Endodermal cell (in vitro differentiated cells): ENCODE measurements around the gene GPLD1. TPM values are rescaled to one million over a fixed set of nuclear protein-coding genes. Genes with fewer than 3 reads are reported as not detected.

Experiments used
- DNase-seq: peaks from one replicate; pipeline ENCODE4 v3.0.0-alpha.2; 2017
- H3K27ac ChIP-seq: 2 replicates; pipeline ENCODE4 v1.5.1; 2013; ENCODE audit warnings: mild to moderate bottlenecking, low read depth, low read length, moderate library complexity
- H3K27me3 ChIP-seq: 2 replicates; pipeline ENCODE4 v1.6.1; 2013; ENCODE audit warnings: mild to moderate bottlenecking, low read length, moderate library complexity; ENCODE audit not compliant: insufficient read depth, control insufficient read depth, poor library complexity, severe bottlenecking
- H3K36me3 ChIP-seq: 2 replicates; pipeline ENCODE4 v1.7.0; 2013; ENCODE audit warnings: mild to moderate bottlenecking, low read length, moderate library complexity; ENCODE audit not compliant: control insufficient read depth, insufficient read depth
- H3K4me1 ChIP-seq: one replicate; pipeline ENCODE4 v1.7.0; 2013; ENCODE audit warnings: low read length; ENCODE audit not compliant: control insufficient read depth, insufficient read depth
- H3K4me3 ChIP-seq: 2 replicates; pipeline ENCODE4 v1.5.1; 2013; ENCODE audit warnings: mild to moderate bottlenecking, low read length, moderate library complexity
- H3K9ac ChIP-seq: 2 replicates; pipeline ENCODE4 v1.6.1; 2013; ENCODE audit warnings: mild to moderate bottlenecking, low read length, moderate library complexity; ENCODE audit not compliant: poor library complexity, severe bottlenecking; ENCODE audit errors: extremely low read depth
- H3K9me3 ChIP-seq: 2 replicates; pipeline ENCODE4 v1.6.1; 2013; ENCODE audit warnings: mild to moderate bottlenecking, low read length, moderate library complexity; ENCODE audit not compliant: control insufficient read depth
- H3K27ac Mint-ChIP-seq: 2 replicates; pipeline ENCODE4 v1.8.0; 2020; ENCODE audit warnings: mixed read lengths
- H3K27me3 Mint-ChIP-seq: 2 replicates; pipeline ENCODE4 v1.8.0; 2021; ENCODE audit warnings: mild to moderate bottlenecking, mixed read lengths; ENCODE audit not compliant: insufficient read depth
- H3K36me3 Mint-ChIP-seq: 2 replicates; pipeline ENCODE4 v1.8.0; 2020; ENCODE audit warnings: low read depth, mixed read lengths
- H3K4me1 Mint-ChIP-seq: 2 replicates; pipeline ENCODE4 v1.8.0; 2020; ENCODE audit warnings: mixed read lengths
- H3K4me3 Mint-ChIP-seq: 2 replicates; pipeline ENCODE4 v1.8.0; 2020; ENCODE audit warnings: mild to moderate bottlenecking, moderate library complexity, mixed read lengths
- H3K9me3 Mint-ChIP-seq: 2 replicates; pipeline ENCODE4 v1.8.0; 2020; ENCODE audit warnings: mild to moderate bottlenecking, mixed read lengths
- WGBS, 2 experiments: methylation state at CpG; one replicate each; pipeline versions ENCODE4 v1.1.5 to v1.1.7; 2013; ENCODE audit warnings: missing lambda C conversion rate in 2 of 2, mixed read lengths in 1 of 2; ENCODE audit not compliant: insufficient coverage in 1 of 2, insufficient read length in 1 of 2; 5-methylcytosine and 5-hydroxymethylcytosine counted together
- total RNA-seq, 2 donors: library from RNA; stranded (reverse); fragmentation: NEBNext Ultra II Directional in 1 of 2; extraction: Animal tissue kit (Norgen Biotek cat#: 25700) in 1 of 2; gene quantifications; 2 replicates in 1 of 2; 3 replicates in 1 of 2; pipeline ENCODE4 v1.2.1, GENCODE V29; 2021
- TF ChIP-seq, protein P1 (sequence below): fragments of 200-600 bp; sonication (generic); conservative IDR thresholded peaks from 2 replicates; pipeline ENCODE4 v1.5.0; 2021; ENCODE audit warnings: antibody characterized with exemption, mild to moderate bottlenecking

GPLD1 gene
- total RNA-seq, 2 donors from 2014 or later: 5.3 to 7.5 TPM

DNA sequence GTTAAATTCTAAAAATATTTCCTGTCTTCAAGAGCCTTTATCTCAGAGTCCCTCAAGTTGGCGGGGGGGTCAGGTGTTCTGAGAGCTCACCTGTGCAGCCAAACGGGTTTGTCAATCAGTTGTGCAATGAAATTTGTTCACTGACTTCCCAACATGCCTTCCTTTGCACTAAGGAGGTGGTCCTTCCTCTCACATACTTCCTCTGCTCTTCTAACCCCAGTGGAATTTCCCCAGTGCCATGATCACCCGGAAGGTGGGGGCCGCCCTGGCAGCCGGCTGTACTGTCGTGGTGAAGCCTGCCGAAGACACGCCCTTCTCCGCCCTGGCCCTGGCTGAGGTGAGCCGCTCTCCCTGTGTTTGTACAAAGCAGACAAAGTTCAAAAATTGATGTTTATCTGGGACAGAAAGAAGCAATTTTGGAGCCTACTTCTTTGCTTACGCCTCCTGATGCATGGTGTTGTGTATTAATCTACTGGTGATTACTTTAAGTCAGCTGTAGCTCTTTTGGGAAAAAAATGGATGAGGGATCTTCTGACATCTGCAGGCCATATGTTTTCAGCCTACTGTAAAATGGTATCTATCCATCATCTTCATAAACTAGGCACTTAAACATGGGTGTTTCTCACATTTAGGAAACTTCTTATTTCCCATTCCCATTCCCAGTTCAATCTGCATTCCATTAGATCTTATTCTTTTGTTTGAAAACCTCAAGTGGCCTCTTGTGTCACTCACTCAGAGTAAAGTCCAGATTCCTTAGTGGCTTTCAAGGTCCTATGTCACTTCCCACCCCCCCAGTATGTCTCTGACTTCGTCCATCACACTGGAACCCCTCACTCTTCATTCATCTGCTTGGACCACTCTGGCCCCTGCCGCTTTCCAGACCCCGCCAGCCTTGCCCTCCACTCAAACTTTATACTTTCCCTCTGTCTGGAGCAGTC lies 15.5 kb upstream of the GPLD1 start:
- 94 to 96% methylated on average over 13 to 14 of the region's 14 CpGs for WGBS, 2 experiments
- Mint-ChIP-seq H3K27me3 (peaks cover 3% of the 10 kb centered on the region), H3K4me3 (no peak overlapping the region)

DNA sequence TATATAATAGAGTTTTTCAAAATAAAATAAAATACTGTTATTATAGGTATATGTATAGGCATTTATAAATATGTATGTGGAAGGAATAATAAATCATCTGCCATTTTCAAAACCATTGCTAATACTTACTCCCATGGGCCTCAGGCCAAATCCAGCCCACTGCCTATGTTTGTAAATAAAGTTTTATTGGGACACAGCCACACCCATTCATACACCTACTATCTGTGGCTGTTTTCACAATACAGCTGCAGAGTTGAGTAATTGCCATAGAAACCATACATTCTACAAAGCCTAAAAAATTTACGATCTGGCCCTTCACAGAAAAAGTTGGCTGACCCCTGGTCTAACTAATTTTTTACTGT lies 14.9 kb upstream of the GPLD1 start:
- Mint-ChIP-seq H3K9me3 (peaks cover 13% of the 10 kb centered on the region), H3K27me3 (no peaks in the 10 kb centered on the region), H3K4me3 (no peak overlapping the region), H3K36me3 (peaks cover 19% of the 10 kb centered on the region), H3K27ac (no peak overlapping the region), H3K4me1 (peaks cover 6% of the 10 kb centered on the region)
- no peak for DNase-seq
- Histone ChIP-seq H3K27ac (no peak overlapping the region), H3K27me3 (no peaks in the 10 kb centered on the region), H3K36me3 (peaks cover 6% of the 10 kb centered on the region), H3K9ac (no peak overlapping the region), H3K4me1 (no peaks in the 10 kb centered on the region), H3K9me3 (no peaks in the 10 kb centered on the region), H3K4me3 (no peak overlapping the region)
- TF ChIP-seq, protein P1, sequence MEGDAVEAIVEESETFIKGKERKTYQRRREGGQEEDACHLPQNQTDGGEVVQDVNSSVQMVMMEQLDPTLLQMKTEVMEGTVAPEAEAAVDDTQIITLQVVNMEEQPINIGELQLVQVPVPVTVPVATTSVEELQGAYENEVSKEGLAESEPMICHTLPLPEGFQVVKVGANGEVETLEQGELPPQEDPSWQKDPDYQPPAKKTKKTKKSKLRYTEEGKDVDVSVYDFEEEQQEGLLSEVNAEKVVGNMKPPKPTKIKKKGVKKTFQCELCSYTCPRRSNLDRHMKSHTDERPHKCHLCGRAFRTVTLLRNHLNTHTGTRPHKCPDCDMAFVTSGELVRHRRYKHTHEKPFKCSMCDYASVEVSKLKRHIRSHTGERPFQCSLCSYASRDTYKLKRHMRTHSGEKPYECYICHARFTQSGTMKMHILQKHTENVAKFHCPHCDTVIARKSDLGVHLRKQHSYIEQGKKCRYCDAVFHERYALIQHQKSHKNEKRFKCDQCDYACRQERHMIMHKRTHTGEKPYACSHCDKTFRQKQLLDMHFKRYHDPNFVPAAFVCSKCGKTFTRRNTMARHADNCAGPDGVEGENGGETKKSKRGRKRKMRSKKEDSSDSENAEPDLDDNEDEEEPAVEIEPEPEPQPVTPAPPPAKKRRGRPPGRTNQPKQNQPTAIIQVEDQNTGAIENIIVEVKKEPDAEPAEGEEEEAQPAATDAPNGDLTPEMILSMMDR: no peak
- 100% methylated on average over 1 of the region's 1 CpG for WGBS, 2 experiments

More for the DNA sequence above, 15.5 kb upstream of the GPLD1 start:
- H3K36me3 Mint-ChIP-seq: peaks cover 19% of the 10 kb centered on the region
- no peak overlapping the region for H3K4me3 ChIP-seq
- H3K9ac ChIP-seq: no peak overlapping the region
- no peak for DNase-seq
- peaks cover 6% of the 10 kb centered on the region for H3K36me3 ChIP-seq
- peaks cover 6% of the 10 kb centered on the region for H3K4me1 Mint-ChIP-seq
- H3K27ac Mint-ChIP-seq: no peak overlapping the region
- no peak overlapping the region for H3K27ac ChIP-seq
- no peaks in the 10 kb centered on the region for H3K27me3 ChIP-seq
- peaks cover 13% of the 10 kb centered on the region for H3K9me3 Mint-ChIP-seq
- TF ChIP-seq, protein P1: no peak
- no peaks in the 10 kb centered on the region for H3K4me1 ChIP-seq
- H3K9me3 ChIP-seq: no peaks in the 10 kb centered on the region

DNA sequence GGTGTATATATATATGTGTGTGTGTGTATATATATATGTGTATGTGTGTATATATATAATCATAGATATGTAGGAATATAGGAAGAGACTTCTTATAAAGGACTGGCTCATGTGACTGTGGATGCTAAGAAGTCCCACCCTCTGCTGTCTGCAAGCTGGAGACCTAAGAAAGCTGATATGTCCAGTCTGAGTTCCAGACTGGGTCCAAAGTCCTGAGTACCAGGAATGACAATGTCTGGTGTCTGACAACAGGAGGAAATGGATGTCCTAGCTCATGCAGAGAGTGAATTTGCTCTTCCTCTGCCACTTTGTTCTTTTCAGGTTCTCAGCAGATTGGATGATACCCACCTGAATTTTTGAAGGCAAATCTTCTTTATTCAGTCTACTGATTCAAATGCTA lies 12.5 kb upstream of the GPLD1 start:
- H3K27ac Mint-ChIP-seq: no peak overlapping the region
- no peak overlapping the region for H3K9ac ChIP-seq
- no peak overlapping the region for H3K4me3 Mint-ChIP-seq
- no peaks in the 10 kb centered on the region for H3K4me1 ChIP-seq
- H3K36me3 ChIP-seq: peaks cover 4% of the 10 kb centered on the region
- H3K27me3 ChIP-seq: peaks cover 1% of the 10 kb centered on the region
- DNase-seq: no peak
- H3K36me3 Mint-ChIP-seq: peaks cover 14% of the 10 kb centered on the region
- no peak overlapping the region for H3K27ac ChIP-seq
- H3K4me1 Mint-ChIP-seq: peaks cover 10% of the 10 kb centered on the region
- peaks cover 2% of the 10 kb centered on the region for H3K9me3 Mint-ChIP-seq
- peaks cover 9% of the 10 kb centered on the region for H3K27me3 Mint-ChIP-seq
- TF ChIP-seq, protein P1: no peak
- H3K4me3 ChIP-seq: no peak overlapping the region
- H3K9me3 ChIP-seq: no peaks in the 10 kb centered on the region
